Measurements from ENCODE around the gene WDR27.
"Not testable (repeated sequence)": the region's sequence is repeated elsewhere in the genome, so short reads cannot be mapped to it uniquely, and the experiment has no call there.

The WDR27 gene

GRCh38 chr6:169487579-169488436 is 214.0 kb downstream of the WDR27 start:
- DNase-seq (ENCODE audit: low read depth in 2 of 2): no peak

DNA sequence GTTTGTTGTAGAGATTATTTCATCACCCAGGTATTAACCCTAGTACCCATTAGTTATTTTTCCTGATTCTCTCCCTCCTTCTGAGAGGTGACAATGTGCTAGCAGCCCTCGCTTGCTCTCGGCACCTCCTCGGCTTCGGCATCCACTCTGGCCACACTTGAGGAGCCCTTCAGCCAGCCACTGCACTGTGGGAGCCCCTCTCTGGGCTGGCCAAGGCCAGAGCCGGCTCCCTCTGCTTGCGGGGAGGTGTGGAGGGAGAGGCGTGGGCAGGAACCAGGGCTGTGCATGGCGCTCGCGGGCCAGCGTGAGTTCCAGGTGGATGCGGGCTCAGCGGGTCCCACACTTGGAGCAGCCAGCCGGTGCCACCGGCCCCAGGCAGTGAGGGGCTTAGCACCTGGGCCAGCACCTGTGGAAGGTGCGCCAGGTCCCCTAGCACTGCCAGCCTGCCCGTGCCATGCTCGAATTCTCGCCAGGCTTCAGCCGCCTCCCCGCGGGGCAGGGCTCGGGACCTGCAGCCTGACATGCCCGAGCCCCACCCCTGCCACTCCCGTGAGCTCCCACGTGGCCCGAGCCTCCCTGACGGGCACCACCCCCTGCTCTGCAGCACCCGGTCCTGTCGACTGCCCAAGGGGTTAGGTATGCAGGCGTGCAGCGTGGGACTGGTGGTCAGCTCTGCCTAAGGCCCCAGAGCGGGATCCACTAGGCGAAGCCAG is 221.9 kb downstream of the WDR27 start:
- DNase-seq (ENCODE audit: low read depth in 2 of 2): no peak

DNA sequence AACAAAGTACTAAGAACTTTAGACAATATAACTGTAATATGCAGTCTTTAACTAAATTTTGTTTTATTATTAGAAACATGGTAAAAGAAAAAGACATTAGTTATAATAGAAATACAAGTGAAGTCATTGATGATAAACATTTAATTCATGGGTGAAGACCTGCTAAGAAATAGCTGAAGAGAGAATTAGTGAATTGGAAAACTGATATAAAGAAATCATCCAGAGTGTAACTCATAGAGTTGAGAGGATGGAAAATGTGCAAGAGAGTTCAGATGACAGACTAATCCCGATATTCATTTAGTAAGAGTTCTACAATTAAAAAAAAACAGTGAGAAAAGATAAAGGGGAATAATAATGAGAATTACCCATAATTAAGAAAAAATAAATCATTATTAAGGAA is 227.5 kb downstream of the WDR27 start:
- no peak for DNase-seq (ENCODE audit: low read depth in 2 of 2)

DNA sequence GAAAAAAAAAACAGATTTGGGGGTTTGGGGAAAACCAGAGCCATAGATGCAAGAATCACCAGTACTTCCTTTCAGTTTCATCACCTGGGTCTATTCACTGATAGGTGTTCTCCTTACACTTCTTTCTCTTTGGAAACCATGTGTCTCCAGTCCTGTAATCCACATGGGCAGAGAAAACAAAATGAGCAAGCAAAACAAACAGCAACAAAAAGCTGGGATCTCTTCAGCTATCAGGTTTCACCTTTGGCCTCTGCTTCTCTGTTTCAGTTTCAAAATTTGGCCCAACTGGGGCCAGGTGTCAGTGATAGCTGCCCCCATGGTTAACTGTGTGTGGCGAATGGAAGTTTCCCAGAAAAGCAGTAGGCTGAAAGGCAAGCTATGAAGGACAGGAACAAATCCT is 228.2 kb downstream of the WDR27 start:
- no peak for DNase-seq (ENCODE audit: low read depth in 2 of 2)

- DNase-seq (ENCODE audit: low read depth in 2 of 2): no peak
Measured at GRCh38 chr6:169472786-169473416, 228.9 kb downstream of the WDR27 start.

- DNase-seq (ENCODE audit: low read depth in 2 of 2): no peak
Measured at GRCh38 chr6:169470790-169471189, 231.0 kb downstream of the WDR27 start.

DNA sequence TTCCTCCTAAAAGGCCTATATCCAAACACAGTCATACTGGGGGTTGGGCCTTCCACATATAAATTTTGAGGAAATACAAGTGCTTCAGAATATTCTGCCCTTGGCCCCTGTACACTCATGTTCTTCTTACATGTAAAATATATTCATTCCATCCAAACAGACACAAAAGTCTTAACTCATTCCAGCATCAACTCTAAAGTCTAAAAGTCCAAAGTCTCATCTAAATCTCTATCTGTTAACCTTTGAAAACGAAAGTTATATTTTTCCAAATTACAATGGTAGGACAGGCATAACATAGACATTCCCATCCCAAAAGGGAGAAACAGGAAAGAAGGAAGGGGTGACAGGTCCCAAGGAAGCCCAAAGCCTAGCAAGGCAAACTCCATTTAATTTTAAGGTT is 232.8 kb downstream of the WDR27 start:
- no peak for DNase-seq (ENCODE audit: low read depth in 2 of 2)

DNA sequence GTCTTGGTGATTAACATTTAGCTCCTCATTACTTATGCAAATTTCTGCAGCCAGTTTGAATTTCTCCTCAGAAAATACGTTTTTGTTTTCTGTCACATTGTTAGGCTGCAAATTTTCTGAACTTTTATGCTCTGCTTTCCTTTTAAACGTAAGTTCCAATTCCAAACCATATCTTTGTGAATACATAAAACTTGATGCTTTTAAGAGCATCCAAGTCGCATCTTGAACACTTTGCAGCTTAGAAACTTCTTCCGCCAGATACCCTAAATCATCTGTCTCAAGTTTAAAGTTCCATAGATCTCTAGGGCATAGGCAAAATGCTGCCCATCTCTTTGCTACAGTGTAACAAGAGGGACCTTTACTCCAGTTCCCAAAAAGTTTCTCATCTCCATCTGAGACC is 234.1 kb downstream of the WDR27 start:
- DNase-seq (ENCODE audit: low read depth in 2 of 2): not testable (repeated sequence)

DNA sequence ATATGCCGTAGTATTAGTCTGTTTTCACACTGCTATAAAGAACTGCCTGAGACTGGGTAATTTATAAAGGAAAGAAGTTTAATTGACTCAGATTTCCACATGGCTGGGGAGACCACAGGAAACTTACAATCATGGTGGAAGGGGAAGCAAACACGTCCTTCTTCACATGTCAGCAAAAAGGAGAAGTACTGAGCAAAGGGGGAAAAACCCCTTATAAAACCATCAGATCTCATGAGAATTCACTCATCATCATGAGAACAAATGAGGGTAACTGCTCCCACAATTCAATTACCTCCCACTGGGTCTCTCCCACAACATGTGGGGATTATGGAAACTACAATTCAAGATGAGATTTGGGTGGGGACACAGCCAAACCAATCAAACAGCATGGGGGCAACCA is 235.6 kb downstream of the WDR27 start:
- DNase-seq (ENCODE audit: low read depth in 2 of 2): not testable (repeated sequence)

DNA sequence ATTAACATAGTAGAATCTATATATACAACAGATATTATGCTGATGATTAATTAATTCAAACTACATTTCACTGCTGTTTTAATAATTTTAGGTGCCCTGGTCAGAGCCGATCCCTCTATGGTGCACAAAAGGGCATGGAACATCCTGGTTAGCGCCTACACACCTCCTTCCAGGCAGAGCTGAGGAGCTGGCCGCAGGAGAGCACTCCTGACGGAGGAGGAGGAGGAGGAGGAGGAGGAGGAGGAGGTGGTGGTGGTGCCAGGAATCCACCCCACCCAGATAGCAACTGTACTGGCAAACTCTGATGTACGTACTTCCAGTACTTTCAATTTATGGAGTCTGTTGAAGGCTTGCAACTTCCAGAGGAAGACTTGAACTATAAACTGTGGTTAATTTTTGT is 244.1 kb downstream of the WDR27 start:
- no peak for DNase-seq (ENCODE audit: low read depth in 2 of 2)

DNA sequence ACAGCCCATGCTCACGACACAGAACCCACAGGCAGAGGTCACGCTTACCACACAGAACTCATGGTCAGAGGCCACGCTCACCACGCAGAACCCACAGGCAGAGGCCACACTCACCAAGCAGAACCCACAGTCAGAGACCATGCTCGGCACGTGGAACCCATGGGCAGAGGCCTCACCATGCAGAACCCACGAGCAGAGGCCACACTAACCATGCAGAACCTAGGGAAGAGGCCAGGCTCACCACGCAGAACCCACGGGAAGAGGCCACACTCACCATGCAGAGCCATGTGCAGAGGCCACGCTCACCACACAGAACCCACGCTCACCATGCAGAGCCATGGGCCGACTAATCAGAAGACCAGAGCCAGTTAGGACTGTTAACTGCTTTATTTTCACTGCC is 245.0 kb downstream of the WDR27 start:
- DNase-seq (ENCODE audit: low read depth in 2 of 2): no peak

GRCh38 chr6:169455470-169455869 is 246.4 kb downstream of the WDR27 start:
- DNase-seq (ENCODE audit: low read depth in 2 of 2): no peak

GRCh38 chr6:169454872-169455204 is 247.0 kb downstream of the WDR27 start:
- DNase-seq (ENCODE audit: low read depth in 2 of 2): no peak

DNA sequence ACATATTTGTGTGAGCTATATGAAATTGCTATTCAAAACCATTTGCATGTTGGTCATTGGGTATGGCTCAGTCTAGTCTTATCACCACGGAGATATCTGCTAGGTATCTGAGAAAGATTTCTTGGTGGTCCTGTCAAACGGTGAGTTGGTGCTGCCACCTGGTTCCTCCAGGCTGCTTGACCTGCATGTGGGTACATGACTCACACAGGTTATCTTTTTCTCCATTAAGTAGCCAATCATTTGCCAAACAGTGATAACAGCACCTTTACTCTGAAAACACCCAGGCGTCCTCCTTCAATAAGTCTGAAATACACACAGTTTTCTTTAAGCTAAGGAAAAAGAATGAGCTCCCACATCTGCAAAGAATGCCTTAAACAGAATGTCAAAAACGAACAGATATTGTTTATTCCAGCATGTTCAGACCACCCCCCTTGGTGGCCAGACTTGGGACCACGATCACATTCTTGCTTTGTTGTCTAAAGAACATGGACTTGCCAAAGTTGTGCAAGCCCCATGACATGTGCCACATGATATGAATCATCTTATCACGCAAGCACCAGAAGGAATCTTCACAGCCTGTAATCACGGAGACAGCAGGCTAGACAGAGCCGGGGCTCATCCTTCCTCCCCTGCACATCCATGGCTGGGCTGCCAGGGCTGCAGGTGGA is 247.5 kb downstream of the WDR27 start:
- DNase-seq (ENCODE audit: low read depth in 2 of 2): no peak

- DNase-seq (ENCODE audit: low read depth in 2 of 2): no peak
Measured at GRCh38 chr6:169452869-169453620, 248.8 kb downstream of the WDR27 start.

GRCh38 chr6:169452117-169452868 is 249.5 kb downstream of the WDR27 start:
- DNase-seq (ENCODE audit: low read depth in 2 of 2): no peak

- DNase-seq (ENCODE audit: low read depth in 2 of 2): no peak
Measured at GRCh38 chr6:169451065-169451838, 250.6 kb downstream of the WDR27 start.

DNA sequence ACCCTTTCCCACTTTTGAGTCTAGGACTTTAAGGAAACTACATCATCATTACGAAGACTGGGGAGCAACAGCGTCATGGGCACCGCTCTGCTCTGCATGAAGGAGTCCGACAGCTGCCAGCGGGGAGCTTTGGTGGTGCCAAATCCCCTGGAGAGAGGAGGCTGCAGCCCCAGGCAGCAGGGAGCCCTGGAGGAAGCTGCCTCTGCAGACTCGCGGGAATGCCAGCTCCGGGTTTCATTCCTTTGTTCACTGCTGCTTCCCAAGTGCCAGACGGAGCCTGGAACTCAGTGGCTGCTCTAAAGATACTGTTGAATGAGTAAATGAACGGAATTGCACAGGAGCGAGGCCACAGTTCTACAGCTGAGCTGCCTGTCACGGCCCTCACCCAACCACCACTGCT is 251.7 kb downstream of the WDR27 start:
- no peak for DNase-seq (ENCODE audit: low read depth in 2 of 2)

DNA sequence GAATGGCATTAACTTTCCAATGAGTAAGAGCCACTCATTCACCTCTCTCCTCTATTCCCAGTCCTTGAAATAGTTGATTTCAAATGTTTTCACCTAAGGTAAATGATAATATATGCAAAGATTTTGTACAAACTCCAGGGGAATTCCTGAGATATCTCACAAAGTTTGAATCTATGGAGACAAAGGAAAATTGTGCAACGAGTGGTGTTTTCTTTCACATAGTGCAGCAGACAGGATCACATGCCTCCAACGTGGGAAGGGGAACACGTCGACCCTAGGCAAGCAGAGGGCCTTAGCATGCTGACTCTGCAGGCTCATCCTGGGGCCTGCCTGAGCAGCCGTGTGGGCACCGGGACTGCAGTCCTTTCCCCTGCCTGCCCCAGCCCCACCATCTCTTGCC is 252.6 kb downstream of the WDR27 start:
- DNase-seq (ENCODE audit: low read depth in 2 of 2): no peak
